SU-DHL-6 (cell line): ENCODE results near the gene TRIM66.

Experiments used
- H2AFZ ChIP-seq: fragments of 200-600 bp; sonication (generic); 2 replicates; pipeline ENCODE4 v1.6.1; 2014; ENCODE audit warnings: low read depth, mild to moderate bottlenecking, moderate library complexity, mixed read lengths, antibody characterized with exemption, low read length; ENCODE audit not compliant: severe bottlenecking
- H3F3A ChIP-seq: fragments of 200-600 bp; shearing (Covaris generic); 2 replicates; pipeline ENCODE4 v1.6.0; 2016; ENCODE audit warnings: antibody characterized with exemption, mild to moderate bottlenecking; ENCODE audit not compliant: insufficient read depth
- H3K27ac ChIP-seq: fragments of 200-600 bp; sonication (generic); 2 replicates; pipeline ENCODE4 v1.5.1; 2016; ENCODE audit warnings: low read depth, mild to moderate bottlenecking, low read length, moderate library complexity, mixed read lengths
- H3K27me3 ChIP-seq: fragments of 200-600 bp; sonication (generic), shearing (Covaris generic); 2 replicates; pipeline ENCODE4 v1.6.0; 2014; ENCODE audit warnings: mild to moderate bottlenecking, low read length
- H3K36me3 ChIP-seq: fragments of 200-600 bp; sonication (generic); 2 replicates; pipeline ENCODE4 v1.6.1; 2014; ENCODE audit warnings: mild to moderate bottlenecking, low read length, mixed read lengths
- H3K4me2 ChIP-seq: fragments of 300-600, 200-600 bp; shearing (Covaris generic), sonication (generic); 2 replicates; pipeline ENCODE4 v1.6.0; 2014; ENCODE audit warnings: low read length, low read depth, mild to moderate bottlenecking; ENCODE audit not compliant: poor library complexity, severe bottlenecking
- H3K4me3 ChIP-seq: fragments of 200-600 bp; sonication (generic); 2 replicates; pipeline ENCODE4 v1.5.1; 2014; ENCODE audit warnings: antibody characterized with exemption, low read length, mild to moderate bottlenecking, mixed read lengths; ENCODE audit not compliant: insufficient read depth, poor library complexity, severe bottlenecking
- H3K79me2 ChIP-seq: fragments of 200-600 bp; sonication (generic); 2 replicates; pipeline ENCODE4 v1.6.1; 2014; ENCODE audit warnings: mild to moderate bottlenecking, low read length, moderate library complexity; ENCODE audit not compliant: insufficient read depth
- H3K9ac ChIP-seq: fragments of 200-600 bp; sonication (generic); 2 replicates; pipeline ENCODE4 v1.7.0; 2014; ENCODE audit warnings: mild to moderate bottlenecking, low read length
- H3K9me2 ChIP-seq: fragments of 200-600 bp; sonication (generic); replicated peaks from 2 replicates; pipeline ENCODE4 v1.6.1; 2014; ENCODE audit warnings: low read length; ENCODE audit not compliant: insufficient read depth
- H3K9me3 ChIP-seq: fragments of 200-600 bp; sonication (generic); 2 replicates; pipeline ENCODE4 v1.6.1; 2014; ENCODE audit warnings: low read length, mixed read lengths; ENCODE audit not compliant: insufficient read depth
- H4K20me1 ChIP-seq: fragments of 200-600 bp; sonication (generic); 2 replicates; pipeline ENCODE4 v1.6.1; 2014; ENCODE audit warnings: low read depth, mild to moderate bottlenecking, antibody characterized with exemption, low read length, moderate library complexity, mixed read lengths
- CTCF ChIP-seq: fragments of 200-600 bp; sonication (generic); IDR thresholded peaks from one replicate; pipeline ENCODE4 v1.5.1; 2017; ENCODE audit warnings: antibody characterized with exemption, mild to moderate bottlenecking, low read length, moderate library complexity; ENCODE audit not compliant: insufficient read depth, poor library complexity, severe bottlenecking
- EZH2phosphoT487 ChIP-seq: fragments of 200-600 bp; sonication (generic), shearing (Covaris generic); conservative IDR thresholded peaks from 2 replicates; pipeline ENCODE4 v1.6.1; 2018; ENCODE audit warnings: mild to moderate bottlenecking, antibody characterized with exemption, low read length, moderate library complexity, mixed read lengths

Gene TRIM66

DNA sequence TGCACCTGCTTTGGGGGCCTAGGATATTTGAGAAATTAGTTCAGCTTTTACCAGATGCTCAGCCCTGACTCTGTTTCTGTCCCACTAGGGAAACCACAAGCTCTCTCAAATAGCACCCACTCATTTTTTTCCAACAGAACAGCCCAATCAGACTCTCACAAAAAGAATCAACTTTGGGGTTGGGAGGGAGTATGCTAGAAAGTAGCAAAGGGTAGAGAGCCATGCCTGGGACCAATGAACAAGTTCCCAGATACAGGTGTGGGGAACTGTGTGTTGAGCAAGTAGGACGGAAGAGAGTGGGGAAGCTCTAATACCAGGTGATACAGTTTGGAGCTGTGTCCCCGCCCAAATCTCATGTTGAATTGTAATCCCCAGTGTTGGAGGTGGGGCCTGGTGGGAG is 41.1 kb downstream of the TRIM66 start:
- no peak overlapping the region for H3K4me2 ChIP-seq
- H3K9ac ChIP-seq = no peak overlapping the region
- H3K36me3 ChIP-seq = peaks cover 19% of the 10 kb centered on the region
- H4K20me1 ChIP-seq = no peaks in the 10 kb centered on the region
- H3K27me3 ChIP-seq = no peaks in the 10 kb centered on the region
- no peaks in the 10 kb centered on the region for H3K9me3 ChIP-seq
- H3K79me2 ChIP-seq = no peaks in the 10 kb centered on the region
- H3K4me3 ChIP-seq = no peak overlapping the region
- TF ChIP-seq CTCF (no peak), EZH2phosphoT487 (no peak)
- H3K27ac ChIP-seq = no peak overlapping the region
- no peaks in the 10 kb centered on the region for H3F3A ChIP-seq
- no peak overlapping the region for H2AFZ ChIP-seq
- H3K9me2 ChIP-seq = no peaks in the 10 kb centered on the region

- H3K4me3 ChIP-seq = no peak overlapping the region
- no peaks in the 10 kb centered on the region for H3K9me3 ChIP-seq
- H4K20me1 ChIP-seq = no peaks in the 10 kb centered on the region
- no peaks in the 10 kb centered on the region for H3K27me3 ChIP-seq
- H2AFZ ChIP-seq = no peak overlapping the region
- H3K9ac ChIP-seq = no peak overlapping the region
- H3K9me2 ChIP-seq = no peaks in the 10 kb centered on the region
- TF ChIP-seq EZH2phosphoT487 = no peak
- no peak for TF ChIP-seq CTCF
- no peak overlapping the region for H3K4me2 ChIP-seq
- H3K79me2 ChIP-seq = no peaks in the 10 kb centered on the region
- peaks cover 20% of the 10 kb centered on the region for H3K36me3 ChIP-seq
- H3K27ac ChIP-seq = no peak overlapping the region
- no peaks in the 10 kb centered on the region for H3F3A ChIP-seq
These were observed 42.1 kb downstream of the TRIM66 start for GRCh38 chr11:8640267-8640906.

- Histone ChIP-seq H3K27me3 (no peaks in the 10 kb centered on the region), H4K20me1 (no peaks in the 10 kb centered on the region), H3K36me3 (peaks cover 20% of the 10 kb centered on the region), H3F3A (no peaks in the 10 kb centered on the region), H3K9me3 (no peaks in the 10 kb centered on the region), H3K27ac (no peak overlapping the region), H2AFZ (no peak overlapping the region), H3K4me3 (no peak overlapping the region), H3K9me2 (no peaks in the 10 kb centered on the region), H3K4me2 (no peak overlapping the region), H3K79me2 (no peaks in the 10 kb centered on the region), H3K9ac (no peak overlapping the region)
- TF ChIP-seq CTCF (no peak), EZH2phosphoT487 (no peak)
These were observed 42.8 kb downstream of the TRIM66 start for GRCh38 chr11:8639655-8640054.
